Tibial nerve (tissue), 3 donors: ENCODE results near the gene CEP95.

Source experiments
- POLR2A ChIP-seq, 2 donors: fragments of 450-650 bp; IDR thresholded peaks; one replicate each; pipeline ENCODE4 v1.6.1; 2017; ENCODE audit warnings: antibody characterized with exemption in 2 of 2, mild to moderate bottlenecking in 2 of 2, moderate library complexity in 2 of 2
- TF ChIP-seq, protein P1 (sequence below), 5 experiments: fragments of 200-600 bp in 3 of 5; fragments of 450-650 bp in 2 of 5; sonication (generic) in 3 of 5; IDR thresholded peaks; one replicate each; pipeline ENCODE4 v1.5.1; 2016 to 2019; ENCODE audit warnings: antibody characterized with exemption in 5 of 5, mild to moderate bottlenecking in 3 of 5, moderate library complexity in 2 of 5

DNA sequence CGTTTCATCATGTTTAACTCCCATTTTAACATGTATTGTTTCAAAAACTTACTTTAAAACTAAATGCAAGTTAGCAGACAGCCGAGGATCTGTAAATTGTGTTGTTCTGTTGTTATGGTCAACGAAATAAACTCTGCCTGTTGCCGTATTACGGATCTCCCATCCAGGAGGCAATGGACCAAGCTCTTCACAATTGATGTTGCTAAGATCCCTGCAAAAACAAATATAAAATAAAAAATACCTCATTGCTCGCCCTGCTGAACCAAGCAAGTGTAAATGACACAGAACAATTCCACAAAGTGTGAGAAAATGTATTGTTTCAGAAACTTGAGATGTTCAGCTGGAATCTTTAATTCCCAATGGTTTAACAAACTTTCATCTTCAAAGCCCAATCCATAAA is 65.0 kb downstream of the CEP95 start:
- TF ChIP-seq, protein P1, sequence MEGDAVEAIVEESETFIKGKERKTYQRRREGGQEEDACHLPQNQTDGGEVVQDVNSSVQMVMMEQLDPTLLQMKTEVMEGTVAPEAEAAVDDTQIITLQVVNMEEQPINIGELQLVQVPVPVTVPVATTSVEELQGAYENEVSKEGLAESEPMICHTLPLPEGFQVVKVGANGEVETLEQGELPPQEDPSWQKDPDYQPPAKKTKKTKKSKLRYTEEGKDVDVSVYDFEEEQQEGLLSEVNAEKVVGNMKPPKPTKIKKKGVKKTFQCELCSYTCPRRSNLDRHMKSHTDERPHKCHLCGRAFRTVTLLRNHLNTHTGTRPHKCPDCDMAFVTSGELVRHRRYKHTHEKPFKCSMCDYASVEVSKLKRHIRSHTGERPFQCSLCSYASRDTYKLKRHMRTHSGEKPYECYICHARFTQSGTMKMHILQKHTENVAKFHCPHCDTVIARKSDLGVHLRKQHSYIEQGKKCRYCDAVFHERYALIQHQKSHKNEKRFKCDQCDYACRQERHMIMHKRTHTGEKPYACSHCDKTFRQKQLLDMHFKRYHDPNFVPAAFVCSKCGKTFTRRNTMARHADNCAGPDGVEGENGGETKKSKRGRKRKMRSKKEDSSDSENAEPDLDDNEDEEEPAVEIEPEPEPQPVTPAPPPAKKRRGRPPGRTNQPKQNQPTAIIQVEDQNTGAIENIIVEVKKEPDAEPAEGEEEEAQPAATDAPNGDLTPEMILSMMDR (IDR thresholded peaks at IDR 0.05): no peak
- TF ChIP-seq POLR2A (IDR thresholded peaks at IDR 0.05): no peak
